H1 (cell line): ENCODE data around the gene C15orf61. TPM values are rescaled to one million over a fixed set of nuclear protein-coding genes. Genes with fewer than 3 reads are reported as not detected.

Experiments used
- CTCF ChIA-PET: fragments of 300-600 bp; sonication (Branson Sonifier 250); formaldehyde crosslinking; loops from one replicate; lab custom pipeline; 2021; ENCODE audit not compliant: partially characterized antibody; lab: Charles Lee
- POLR2A ChIA-PET: fragments of 300-600 bp; sonication (Branson Sonifier 250); formaldehyde crosslinking; loops from one replicate; lab custom pipeline; 2021; ENCODE audit warnings: inconsistent platforms; ENCODE audit not compliant: partially characterized antibody; lab: Charles Lee
- DNase-seq, 2 experiments: peaks; one replicate each; pipeline versions ENCODE4 v3.0.0 to v3.0.0-alpha.2; 2010 to 2022; ENCODE audit warnings: low spot score in 2 of 2, low read depth in 1 of 2, mixed read lengths in 1 of 2
- FAIRE-seq: peaks from 2 replicates; lab custom pipeline; 2011; peaks lifted over from hg19 to GRCh38; lab: Jason Lieb, UNC
- H2AFZ ChIP-seq: 2 replicates; pipeline ENCODE4 v1.8.1; 2012; ENCODE audit warnings: low read length, inconsistent platforms
- H2AK5ac ChIP-seq: 2 replicates; pipeline ENCODE4 v1.6.1; 2013; ENCODE audit warnings: low read depth, low read length
- H2BK120ac ChIP-seq: replicated peaks from 2 replicates; pipeline ENCODE3; 2013; ENCODE audit warnings: low read depth, low read length, inconsistent platforms
- H2BK12ac ChIP-seq: 2 replicates; pipeline ENCODE4 v1.6.1; 2013; ENCODE audit warnings: low read depth, low read length
- H2BK15ac ChIP-seq: 2 replicates; pipeline ENCODE4 v1.6.1; 2013; ENCODE audit warnings: low read length
- H2BK20ac ChIP-seq: 2 replicates; pipeline ENCODE4 v1.6.1; 2013; ENCODE audit warnings: low read length
- H2BK5ac ChIP-seq: 2 replicates; pipeline ENCODE4 v1.6.1; 2013; ENCODE audit warnings: low read depth, low read length
- H3K14ac ChIP-seq: 2 replicates; pipeline ENCODE4 v1.6.1; 2013; ENCODE audit warnings: inconsistent platforms; ENCODE audit not compliant: insufficient read length
- H3K18ac ChIP-seq: 2 replicates; pipeline ENCODE4 v1.6.1; 2013; ENCODE audit warnings: low read length; ENCODE audit errors: extremely low read depth
- H3K23ac ChIP-seq: 2 replicates; pipeline ENCODE4 v1.6.1; 2013; ENCODE audit warnings: inconsistent platforms; ENCODE audit not compliant: insufficient read length
- H3K23me2 ChIP-seq: 2 replicates; pipeline ENCODE4 v1.6.1; 2013; ENCODE audit warnings: low read depth, low read length
- H3K27ac ChIP-seq: 2 replicates; pipeline ENCODE4 v1.6.1; 2011; ENCODE audit warnings: low read depth, low read length, inconsistent platforms
- H3K27me3 ChIP-seq, 4 experiments: replicated peaks in 1 of 4; 1 replicate in 1 of 4; 2 replicates in 3 of 4; pipeline versions ENCODE4 v1.6.1 to v1.8.1; 2011 to 2013; ENCODE audit warnings: low read length in 3 of 4, mild to moderate bottlenecking in 3 of 4, inconsistent platforms in 2 of 4, mixed read lengths in 2 of 4, moderate library complexity in 1 of 4; ENCODE audit not compliant: control insufficient read depth in 3 of 4, insufficient read depth in 3 of 4; ENCODE audit errors: extremely low read depth in 1 of 4
- H3K36me3 ChIP-seq, 4 experiments: 2 replicates each; pipeline versions ENCODE4 v1.6.1 to v1.8.1; 2011 to 2013; ENCODE audit warnings: mild to moderate bottlenecking in 4 of 4, low read length in 3 of 4, moderate library complexity in 2 of 4, control low read depth in 1 of 4, inconsistent platforms in 1 of 4; ENCODE audit not compliant: insufficient read depth in 4 of 4, control insufficient read depth in 2 of 4
- H3K4ac ChIP-seq: replicated peaks from 2 replicates; pipeline ENCODE3; 2013; ENCODE audit warnings: low read length, low read depth, mixed read lengths, inconsistent platforms; ENCODE audit not compliant: insufficient read length
- H3K4me1 ChIP-seq, 4 experiments: replicated peaks in 1 of 4; 1 replicate in 1 of 4; 2 replicates in 3 of 4; pipeline versions ENCODE4 v1.6.1 to v1.8.1; 2011 to 2013; ENCODE audit warnings: low read length in 3 of 4, inconsistent platforms in 2 of 4, mixed read lengths in 1 of 4; ENCODE audit not compliant: insufficient read depth in 4 of 4, control insufficient read depth in 3 of 4
- H3K4me2 ChIP-seq, 2 experiments: 2 replicates each; pipeline versions ENCODE4 v1.6.1 to v1.8.1; 2011 to 2013; ENCODE audit warnings: low read depth in 2 of 2, low read length in 2 of 2, control low read depth in 1 of 2, inconsistent platforms in 1 of 2, mild to moderate bottlenecking in 1 of 2; ENCODE audit not compliant: insufficient read depth in 1 of 2
- H3K4me3 ChIP-seq, 4 experiments: fragments of 200-600, 300-600 bp in 1 of 4; sonication (generic), shearing (Covaris generic), sonication (Bioruptor Twin) in 1 of 4; 2 replicates each; pipeline versions ENCODE4 v1.5.1 to v1.8.1; 2011 to 2016; ENCODE audit warnings: low read length in 4 of 4, low read depth in 3 of 4, control low read depth in 2 of 4, inconsistent platforms in 2 of 4, mild to moderate bottlenecking in 2 of 4, mixed read lengths in 1 of 4, moderate library complexity in 1 of 4; ENCODE audit not compliant: insufficient read depth in 2 of 4; ENCODE audit errors: extremely low read depth in 1 of 4
- H3K56ac ChIP-seq: replicated peaks from 2 replicates; pipeline ENCODE3; 2013; ENCODE audit warnings: low read depth, mild to moderate bottlenecking, mixed read lengths, low read length, inconsistent platforms; ENCODE audit not compliant: insufficient read length
- H3K79me1 ChIP-seq: 2 replicates; pipeline ENCODE4 v1.6.1; 2013; ENCODE audit warnings: low read depth, low read length, control low read depth
- H3K79me2 ChIP-seq, 2 experiments: 2 replicates each; pipeline versions ENCODE4 v1.6.1 to v1.8.1; 2012 to 2013; ENCODE audit warnings: low read length in 2 of 2, mild to moderate bottlenecking in 2 of 2, inconsistent platforms in 1 of 2; ENCODE audit not compliant: insufficient read depth in 2 of 2, control insufficient read depth in 1 of 2
- H3K9ac ChIP-seq, 4 experiments: replicated peaks in 1 of 4; 1 replicate in 1 of 4; 2 replicates in 3 of 4; pipeline versions ENCODE4 v1.6.1 to v1.8.1; 2011 to 2013; ENCODE audit warnings: low read depth in 3 of 4, low read length in 3 of 4, control low read depth in 2 of 4, mild to moderate bottlenecking in 2 of 4, moderate library complexity in 2 of 4, inconsistent platforms in 1 of 4; ENCODE audit errors: extremely low read depth in 1 of 4
- H3K9me3 ChIP-seq, 2 experiments: 2 replicates each; pipeline versions ENCODE4 v1.6.1 to v1.8.1; 2012 to 2013; ENCODE audit warnings: mild to moderate bottlenecking in 2 of 2, moderate library complexity in 2 of 2, control low read depth in 1 of 2, inconsistent platforms in 1 of 2, low read depth in 1 of 2, low read length in 1 of 2, mixed read lengths in 1 of 2; ENCODE audit not compliant: insufficient read depth in 2 of 2
- H4K20me1 ChIP-seq, 2 experiments: replicated peaks in 1 of 2; 2 replicates each; pipeline versions ENCODE3 to v1.8.1; 2011 to 2013; ENCODE audit warnings: inconsistent platforms in 2 of 2, low read length in 2 of 2, mild to moderate bottlenecking in 1 of 2; ENCODE audit not compliant: insufficient read depth in 2 of 2, control insufficient read depth in 1 of 2
- H4K5ac ChIP-seq: 2 replicates; pipeline ENCODE4 v1.6.1; 2013; ENCODE audit warnings: low read length, low read depth, mixed read lengths, inconsistent platforms; ENCODE audit not compliant: insufficient read length
- H4K8ac ChIP-seq: 2 replicates; pipeline ENCODE4 v1.8.0; 2013; ENCODE audit warnings: mild to moderate bottlenecking, moderate library complexity, low read length, inconsistent platforms; ENCODE audit not compliant: insufficient read depth; ENCODE audit errors: extremely low read depth
- H4K91ac ChIP-seq: replicated peaks from 2 replicates; pipeline ENCODE3; 2013; ENCODE audit warnings: low read length, mixed read lengths, inconsistent platforms; ENCODE audit not compliant: insufficient read length
- BACH1 ChIP-seq: IDR thresholded peaks from 2 replicates; pipeline ENCODE4 v1.6.1; 2012; ENCODE audit warnings: low read length, improper control_type of control experiment
- KDM1A ChIP-seq: fragments of 200-600, 300-600 bp; sonication (generic); IDR thresholded peaks from 2 replicates; pipeline ENCODE4 v1.7.1; 2016; ENCODE audit warnings: mild to moderate bottlenecking, low read length, borderline replicate concordance
- SP1 ChIP-seq: IDR thresholded peaks from 2 replicates; pipeline ENCODE4 v1.6.1; 2011; ENCODE audit warnings: low read depth, low read length
- WGBS, 2 experiments: shearing (Covaris generic) in 1 of 2; methylation state at CpG; one replicate each; pipeline versions ENCODE4 v1.1.6 to v1.1.7; 2013 to 2015; ENCODE audit warnings: low lambda C conversion rate in 2 of 2, mixed read lengths in 2 of 2, inconsistent platforms in 1 of 2, low coverage in 1 of 2, missing lambda C conversion rate in 1 of 2; ENCODE audit not compliant: insufficient replicate concordance in 2 of 2, insufficient coverage in 1 of 2, insufficient read length in 1 of 2; ENCODE audit errors: extremely low coverage in 1 of 2, missing lambda C conversion rate in 1 of 2; 5-methylcytosine and 5-hydroxymethylcytosine counted together
- polyA plus RNA-seq, 7 experiments: library from polyadenylated mRNA; depleted of rRNA in 3 of 7; stranded (reverse) in 5 of 7; unstranded in 2 of 7; fragments of >200 nt in 5 of 7; fragments of 200-250 nt in 2 of 7; gene quantifications; 1 replicate in 5 of 7; 2 replicates in 1 of 7; 4 replicates in 1 of 7; pipeline versions ENCODE4 v1.2.1 to v1.2.3, GENCODE V29; 2011 to 2013; ENCODE audit warnings: missing spikeins in 2 of 7, mixed read lengths in 2 of 7
- total RNA-seq: library from RNA; stranded (reverse); fragmentation: NEBNext Ultra II Directional; extraction: Animal tissue kit (Norgen Biotek cat#: 25700); gene quantifications from 2 replicates; pipeline ENCODE4 v1.2.1, GENCODE V29; 2021

Gene C15orf61
- total and polyA plus RNA-seq, 2 of the 8 experiments (the other 6 are each of a cell fraction or from before 2014, with no cell fraction given) = 1.7 to 2.0 TPM

DNA sequence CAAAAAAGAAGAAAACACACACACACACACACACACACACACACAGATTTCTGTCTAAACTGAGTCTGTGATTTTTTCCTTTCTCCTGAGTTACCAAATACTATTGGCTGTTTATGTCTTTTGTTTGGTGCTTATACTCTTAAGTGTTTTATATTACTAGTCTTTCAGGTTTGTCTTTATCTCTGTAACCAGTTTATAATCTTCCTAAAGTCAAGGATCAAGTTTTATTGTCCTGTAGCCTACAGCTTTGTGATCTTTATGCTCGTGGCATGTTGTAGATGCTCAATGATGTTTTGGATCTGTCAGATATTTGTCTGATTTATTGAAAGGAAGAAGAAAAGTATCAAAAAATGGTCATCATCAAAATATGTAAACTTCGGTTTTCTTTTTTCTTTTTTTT is 26.1 kb downstream of the C15orf61 start:
- no peak for FAIRE-seq
- no peak for TF ChIP-seq SP1
- no peak for TF ChIP-seq BACH1
- no peak for TF ChIP-seq KDM1A

More for the DNA sequence above, 26.1 kb downstream of the C15orf61 start:
- POLR2A ChIA-PET = interaction anchor here (1.7 kb wide), 1 partner anchor 17 kb away, joined by 5 read pairs; no protein-coding TSS in a partner anchor
- Histone ChIP-seq H3K4ac (no peak overlapping the region), H3K23me2 (peaks cover 7% of the 10 kb centered on the region; the same call in 1 of the 2 replicates), H2BK15ac (no peak overlapping the region), H4K91ac (no peak overlapping the region), H3K23ac (no peak overlapping the region), H2AK5ac (no peak overlapping the region), H3K4me1 (peaks cover 3 to 18% (median 6%) of the 10 kb centered on the region in 4 experiments), H3K56ac (no peak overlapping the region), H3K4me2 (no peak overlapping the region), H3K79me1 (peaks cover 2% of the 10 kb centered on the region; the same call in 1 of the 2 replicates), H4K20me1 (no peaks in the 10 kb centered on the region), H2BK5ac (no peak overlapping the region), H4K5ac (no peak overlapping the region), H2BK12ac (no peak overlapping the region), H3K27me3 (no peaks in the 10 kb centered on the region; a peak in 1 of 7 replicates), H3K4me3 (no peak overlapping the region), H3K36me3 (peaks cover 0 to 8% (median 2%) of the 10 kb centered on the region in 4 experiments; a peak in 3 of 8 replicates), H3K18ac (no peak overlapping the region), H3K79me2 (no peaks in the 10 kb centered on the region), H2AFZ (no peak overlapping the region), H3K14ac (no peak overlapping the region), H4K8ac (no peak overlapping the region), H3K9ac (no peak overlapping the region), H3K9me3 (no peaks in the 10 kb centered on the region), H2BK20ac (no peak overlapping the region), H3K27ac (no peak overlapping the region), H2BK120ac (no peak overlapping the region)
- CTCF ChIA-PET = no interaction called here
- no peak for DNase-seq
- 84% methylated on average over 2 of the region's 2 CpGs; no CpG with 5 or more reads in 1 of the 2 experiments for WGBS, 2 experiments
